GM21390 (cell line): ENCODE data around the gene ZDHHC19.
"Not testable (repeated sequence)": the region's sequence is repeated elsewhere in the genome, so short reads cannot be mapped to it uniquely, and the experiment has no call there.

Experiments
- ATAC-seq: cut with Tn5 transposase; IDR thresholded peaks from one replicate; pipeline ENCODE4 v1.9.1; 2021; ENCODE audit not compliant: unreplicated experiment

Gene ZDHHC19, protein sequence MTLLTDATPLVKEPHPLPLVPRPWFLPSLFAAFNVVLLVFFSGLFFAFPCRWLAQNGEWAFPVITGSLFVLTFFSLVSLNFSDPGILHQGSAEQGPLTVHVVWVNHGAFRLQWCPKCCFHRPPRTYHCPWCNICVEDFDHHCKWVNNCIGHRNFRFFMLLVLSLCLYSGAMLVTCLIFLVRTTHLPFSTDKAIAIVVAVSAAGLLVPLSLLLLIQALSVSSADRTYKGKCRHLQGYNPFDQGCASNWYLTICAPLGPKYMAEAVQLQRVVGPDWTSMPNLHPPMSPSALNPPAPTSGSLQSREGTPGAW

DNA sequence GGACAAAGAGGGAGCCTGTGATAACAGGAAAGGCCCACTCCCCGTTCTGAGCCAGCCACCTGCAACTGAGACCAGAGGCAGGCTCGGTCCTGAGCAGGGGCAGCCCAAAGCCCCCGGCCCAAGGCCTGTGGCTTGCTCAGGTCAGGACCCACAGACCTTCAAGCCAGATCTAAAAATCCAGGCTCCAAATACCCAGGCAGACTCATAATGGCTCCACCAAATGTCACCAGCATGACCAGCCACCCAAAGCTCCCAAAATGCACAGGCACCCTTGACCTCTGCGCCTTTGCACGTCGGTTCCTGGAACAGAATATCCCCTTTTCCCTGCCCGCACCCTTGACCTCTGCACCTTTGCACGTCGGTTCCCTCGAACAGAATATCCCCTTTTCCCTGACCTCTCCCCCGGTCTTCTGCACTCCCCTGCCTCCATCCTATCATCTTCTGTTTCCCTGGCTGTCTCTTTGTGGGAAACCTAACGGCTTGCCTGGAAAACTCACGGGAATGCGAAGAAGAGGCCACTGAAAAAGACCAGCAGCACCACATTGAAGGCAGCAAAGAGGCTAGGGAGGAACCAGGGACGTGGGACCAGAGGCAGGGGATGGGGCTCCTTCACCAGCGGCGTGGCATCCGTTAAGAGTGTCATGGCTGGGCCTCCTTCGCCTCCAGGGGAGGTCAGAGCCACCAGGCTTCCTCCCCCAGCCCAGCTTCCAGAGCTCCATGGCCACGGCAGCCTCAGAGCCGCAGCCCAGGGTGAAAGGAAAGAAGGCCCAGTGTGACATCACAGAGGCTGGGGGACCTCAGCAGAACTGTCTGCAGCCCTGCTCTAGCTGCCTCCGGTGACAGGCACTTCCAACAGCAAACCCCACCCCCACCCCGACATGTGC lies at the start of gene ZDHHC19:
Gene ZDHHC19 (minus strand): TSS at position 728 of the 884 bp plus-strand sequence. CDS start 85 bp downstream, at position 643.
- ATAC-seq = no peak

GRCh38 chr3:196260784-196261183 lies 49.6 kb upstream of the ZDHHC19 start:
- ATAC-seq = no peak

GRCh38 chr3:196255776-196256175 lies 44.6 kb upstream of the ZDHHC19 start:
- no peak for ATAC-seq

DNA sequence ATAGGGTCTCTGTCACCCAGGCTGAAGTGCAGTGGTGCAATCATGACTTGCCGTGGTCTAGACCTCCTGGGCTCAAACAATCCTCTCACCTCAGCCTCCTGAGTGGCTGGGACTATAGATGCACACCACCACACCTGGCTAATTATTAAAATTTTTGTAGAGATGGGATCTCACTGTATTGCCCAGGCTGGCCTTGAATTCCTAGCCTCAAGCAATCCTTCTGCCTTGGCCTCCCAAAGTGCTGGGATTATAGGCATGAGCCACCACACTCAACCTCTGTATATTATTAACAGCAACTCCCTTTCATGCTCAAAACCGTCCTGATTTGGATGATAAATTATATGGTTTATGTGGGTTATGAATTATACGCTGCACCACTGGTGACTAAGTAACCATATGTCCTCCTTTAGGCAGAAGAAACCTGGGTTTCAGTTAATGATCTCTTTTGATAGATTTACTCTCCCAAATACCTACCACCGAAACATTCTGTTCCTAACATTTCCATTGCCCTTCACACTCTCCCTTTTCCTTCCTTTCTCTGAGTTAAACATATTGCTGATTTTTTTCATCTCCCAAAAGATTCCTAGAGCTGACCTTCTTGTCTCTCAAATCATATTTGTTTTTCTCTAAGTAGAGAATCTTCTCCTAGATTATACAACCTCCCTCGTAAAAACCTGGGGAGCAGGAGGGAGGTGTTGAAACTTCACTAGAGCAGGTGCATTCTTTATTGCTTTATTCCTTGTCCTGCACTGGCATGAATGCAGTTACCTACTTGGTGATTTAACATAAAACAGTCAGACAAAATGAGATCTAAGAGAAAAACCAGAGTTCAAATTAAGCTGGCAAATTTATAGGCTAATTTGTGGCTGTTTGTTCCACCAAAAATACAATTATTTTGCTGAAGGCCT lies 43.4 kb upstream of the ZDHHC19 start:
- ATAC-seq = no peak

DNA sequence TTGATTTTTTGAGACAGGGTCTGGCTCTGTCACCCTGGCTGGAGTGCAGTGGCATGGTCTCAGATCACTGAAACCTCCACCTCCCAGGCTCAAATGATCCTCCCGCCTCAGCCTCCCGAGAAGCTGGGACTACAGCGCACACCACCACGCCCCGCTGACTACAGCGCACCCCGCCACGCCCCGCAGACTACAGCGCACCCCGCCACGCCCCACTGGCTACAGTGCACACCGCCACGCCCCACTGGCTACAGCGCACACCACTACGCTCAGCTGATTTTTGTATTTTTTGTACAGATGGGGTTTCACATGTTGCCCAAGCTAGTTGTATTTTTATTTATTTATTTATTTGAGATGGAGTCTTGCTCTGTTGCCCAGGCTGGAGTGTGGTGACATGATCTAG lies 40.7 kb upstream of the ZDHHC19 start:
- no peak for ATAC-seq

DNA sequence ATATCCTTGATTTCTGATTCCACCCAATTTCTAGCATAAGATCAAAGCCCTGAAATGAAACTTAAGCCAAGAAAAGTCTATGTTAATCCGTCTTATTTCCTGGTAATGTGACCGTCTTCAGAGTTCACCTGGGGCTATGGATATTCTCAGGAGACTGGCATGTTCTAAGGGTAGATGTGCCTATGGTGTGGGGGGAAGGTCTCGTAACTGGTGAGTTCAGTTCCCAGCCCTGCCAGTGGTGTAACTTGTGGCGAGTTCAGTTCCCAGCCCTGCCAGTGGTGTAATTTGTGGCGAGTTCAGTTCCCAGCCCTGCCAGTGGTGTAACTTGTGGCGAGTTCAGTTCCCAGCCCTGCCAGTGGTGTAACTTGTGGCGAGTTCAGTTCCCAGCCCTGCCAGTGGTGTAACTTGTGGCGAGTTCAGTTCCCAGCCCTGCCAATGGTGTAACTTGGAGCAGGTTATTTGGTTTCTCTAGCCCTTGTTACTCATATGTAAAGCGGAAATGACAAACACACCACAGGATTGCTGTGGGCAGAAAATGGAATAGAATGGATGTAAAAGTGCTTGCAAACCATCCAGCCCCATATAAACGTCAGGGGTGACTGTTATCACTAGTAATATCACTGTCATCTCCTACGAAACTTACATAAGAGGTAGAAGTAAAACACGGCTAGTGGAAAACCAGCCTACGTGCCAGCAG lies 35.6 kb upstream of the ZDHHC19 start:
- no peak for ATAC-seq

- not testable (repeated sequence) for ATAC-seq
Observed at GRCh38 chr3:196244166-196244565, 33.0 kb upstream of the ZDHHC19 start.

DNA sequence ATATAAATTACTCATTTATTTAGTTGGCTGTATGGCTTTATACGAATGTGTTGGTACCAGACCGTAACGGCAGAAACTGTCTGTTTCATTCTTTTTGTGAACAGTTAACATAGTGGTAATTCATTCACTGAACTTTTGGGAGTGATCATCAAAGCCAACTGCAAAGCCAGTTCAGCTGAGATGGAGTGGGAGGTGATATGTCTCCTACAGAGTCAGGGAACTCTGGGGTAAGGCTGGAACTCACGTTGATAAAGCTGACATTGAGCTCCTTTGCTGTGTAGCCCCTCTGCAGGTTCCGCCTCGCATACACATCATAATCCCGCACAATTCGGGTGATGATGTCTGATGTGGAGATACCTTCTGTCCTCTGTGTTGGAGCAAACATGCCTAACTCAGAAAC lies 30.5 kb upstream of the ZDHHC19 start:
- no peak for ATAC-seq

DNA sequence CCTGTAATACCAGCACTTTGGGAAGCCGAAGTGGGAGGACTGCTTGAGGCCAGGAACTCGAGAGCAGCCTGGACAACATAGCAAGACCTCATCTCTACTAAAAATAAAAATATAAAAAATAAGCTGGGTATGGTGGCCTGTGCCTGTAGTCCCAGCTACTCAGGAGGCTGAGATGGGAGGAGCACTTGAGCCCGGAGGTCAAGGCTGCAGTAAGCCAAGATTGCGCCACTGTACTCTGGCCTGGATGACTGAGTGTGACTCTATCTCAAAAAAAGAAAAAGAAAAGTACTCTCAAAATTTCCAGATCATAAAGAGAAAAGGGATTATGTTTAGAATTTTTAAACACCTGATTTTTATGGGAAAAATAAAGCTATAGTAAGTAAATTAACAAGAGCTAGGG lies 29.2 kb upstream of the ZDHHC19 start:
- ATAC-seq = no peak

- no peak for ATAC-seq
Observed at GRCh38 chr3:196238612-196239560, 27.7 kb upstream of the ZDHHC19 start.

GRCh38 chr3:196237203-196237602 lies 26.0 kb upstream of the ZDHHC19 start:
- no peak for ATAC-seq

DNA sequence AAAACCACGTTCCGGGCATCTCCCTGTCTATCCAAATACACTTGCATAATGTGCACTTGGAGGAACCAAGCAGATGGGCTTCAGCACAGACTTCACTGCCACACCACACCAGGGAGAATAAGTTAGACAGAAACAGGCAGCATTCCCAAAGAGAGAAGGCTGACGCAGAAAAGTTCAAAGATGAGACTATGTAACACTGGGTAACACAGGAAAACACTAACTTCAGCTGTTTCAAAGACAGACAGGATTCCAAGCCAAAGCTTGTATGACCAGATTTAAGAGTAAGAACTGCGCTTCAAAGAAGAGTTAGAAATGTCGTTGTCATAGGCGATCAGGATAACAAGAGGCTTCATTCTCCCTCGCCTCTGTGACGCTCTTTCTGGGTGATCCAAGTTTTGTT lies 25.0 kb upstream of the ZDHHC19 start:
- ATAC-seq = no peak

DNA sequence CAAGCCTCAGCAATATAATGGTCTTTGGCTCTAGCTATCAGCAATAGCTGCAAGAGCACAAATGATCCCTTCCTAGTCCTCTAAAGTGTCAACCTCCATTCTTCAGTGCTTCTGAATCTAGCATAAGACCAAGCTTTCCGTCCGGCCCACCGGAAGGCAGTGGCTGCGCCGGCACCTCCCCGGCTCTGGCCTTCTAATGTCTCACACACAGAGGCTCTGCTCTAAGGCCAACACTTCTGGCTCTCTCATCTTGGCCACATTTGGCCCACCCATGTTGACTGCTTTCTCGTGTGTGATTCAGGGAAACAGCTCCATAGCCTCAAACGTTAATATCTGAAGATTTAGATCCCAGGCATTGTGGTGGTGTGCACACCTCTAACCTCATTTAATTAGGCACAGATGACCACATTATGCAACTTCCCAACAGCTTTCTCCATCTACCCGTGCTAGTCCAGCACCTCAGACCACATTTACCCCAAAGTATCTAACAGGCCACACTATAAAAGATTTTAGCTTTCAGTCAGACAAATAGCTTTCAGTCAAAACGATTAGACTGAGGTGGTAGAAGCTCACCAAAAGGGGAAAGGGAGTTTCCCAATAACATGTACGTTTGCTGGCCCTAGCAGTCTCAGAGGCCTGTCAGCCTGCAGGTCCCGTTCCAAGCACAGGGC lies 24.4 kb upstream of the ZDHHC19 start:
- no peak for ATAC-seq

DNA sequence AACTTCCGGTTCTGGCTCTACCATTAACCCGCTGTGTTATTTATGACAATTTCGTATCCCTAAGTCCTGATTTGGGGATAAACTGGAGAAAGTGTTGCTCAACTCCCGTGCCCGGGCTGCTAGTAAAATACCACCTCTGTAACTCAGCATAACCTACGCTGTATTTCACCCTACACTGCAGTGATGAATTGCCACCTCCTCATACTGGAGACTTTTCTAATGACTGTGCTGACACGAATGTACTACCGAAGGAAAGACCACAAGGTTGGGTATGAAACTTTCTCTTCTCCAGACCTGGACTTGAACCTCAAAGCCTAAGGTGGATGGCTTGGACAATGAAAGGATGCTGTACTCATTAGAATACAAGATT lies 21.7 kb upstream of the ZDHHC19 start:
- ATAC-seq = no peak

- no peak for ATAC-seq
Observed at GRCh38 chr3:196232154-196232881, 21.1 kb upstream of the ZDHHC19 start.

DNA sequence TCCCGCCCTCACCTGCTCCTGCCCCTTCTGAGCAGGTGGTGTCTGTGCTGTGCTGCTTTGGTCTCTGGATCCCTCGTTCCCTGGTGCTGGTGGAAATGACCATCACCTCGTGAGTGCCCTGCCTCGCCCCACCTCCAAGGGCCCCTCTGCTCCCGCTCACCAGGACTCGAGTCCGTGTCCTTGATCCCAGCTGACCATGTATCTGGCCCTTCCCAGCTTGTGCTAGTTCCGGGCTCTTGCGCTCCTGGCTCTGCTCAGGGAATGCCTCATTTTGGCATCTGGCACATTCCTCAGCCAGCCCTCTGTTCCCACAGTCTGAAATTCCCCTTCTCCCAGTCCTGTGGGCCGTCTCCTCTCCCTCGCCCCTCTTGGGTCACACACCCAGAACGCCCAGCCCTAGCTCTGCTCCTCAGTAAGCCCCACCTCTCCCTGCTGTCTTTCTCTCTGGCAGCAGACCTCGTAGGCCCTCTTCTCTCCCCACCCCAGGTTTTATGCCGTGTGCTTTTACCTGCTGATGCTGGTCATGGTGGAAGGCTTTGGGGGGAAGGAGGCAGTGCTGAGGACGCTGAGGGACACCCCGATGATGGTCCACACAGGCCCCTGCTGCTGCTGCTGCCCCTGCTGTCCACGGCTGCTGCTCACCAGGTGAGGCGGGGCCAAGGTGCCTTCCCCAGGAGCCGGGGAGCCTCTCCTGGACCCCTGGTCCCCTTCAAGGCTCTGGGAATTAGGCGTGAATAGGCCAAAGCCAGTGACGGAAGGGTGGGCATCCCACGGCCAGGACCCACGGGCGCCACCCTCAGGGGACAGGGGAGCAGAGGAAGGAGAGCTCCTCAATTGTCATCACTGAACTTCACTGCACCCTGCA lies 16.7 kb upstream of the ZDHHC19 start:
- ATAC-seq = no peak

DNA sequence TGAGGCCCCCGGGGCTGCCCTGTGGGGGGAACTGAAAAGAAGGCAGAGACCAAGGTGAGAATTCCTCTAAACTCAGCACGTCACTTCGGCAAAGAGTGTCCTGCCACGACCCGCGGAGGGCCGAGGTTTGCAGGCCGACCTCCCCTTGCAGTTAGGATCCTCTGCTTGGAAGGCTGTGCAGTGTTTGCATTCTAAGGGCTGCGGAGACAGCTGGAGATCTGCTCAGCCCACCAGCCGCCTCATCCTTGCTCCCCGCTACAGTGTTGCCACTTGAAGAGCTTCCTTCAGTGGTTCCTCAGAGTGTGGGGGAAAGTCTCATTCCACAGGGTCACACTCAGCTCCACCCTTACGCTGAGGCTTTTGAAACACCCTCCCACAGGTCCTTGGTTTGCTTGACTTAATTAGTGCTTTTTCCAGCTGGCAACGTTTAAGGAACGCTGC lies 15.9 kb upstream of the ZDHHC19 start:
- ATAC-seq = no peak
